IMR-90 (cell line): ENCODE measurements around the gene FTO. TPM values are rescaled to one million over a fixed set of nuclear protein-coding genes. Genes with fewer than 3 reads are reported as not detected.

ENCODE experiments used
- ATAC-seq: fragments of 200-7000 bp; cut with Tn5 transposase; 2 replicates; pipeline ENCODE4 v1.9.1; 2020; ENCODE audit warnings: low read depth, mild to moderate bottlenecking, moderate library complexity
- BruUV-seq: library from RNA; stranded (reverse); fragments of 400-500 nt; replicated peaks from 2 replicates; lab custom pipeline; 2021; lab: Mats Ljungman, UMichigan
- CTCF ChIA-PET: fragments of 300-600 bp; formaldehyde crosslinking; extraction: SDS; loops from one replicate; lab custom pipeline; 2021; ENCODE audit warnings: antibody characterized with exemption; lab: Yijun Ruan, JAX
- POLR2A ChIA-PET: fragments of 300-600 bp; sonication (Branson Sonifier 250); formaldehyde crosslinking; loops from one replicate; lab custom pipeline; 2022; ENCODE audit warnings: antibody characterized with exemption; ENCODE audit not compliant: unreplicated experiment; lab: Charles Lee
- DNase-seq: peaks from one replicate; pipeline ENCODE4 v3.0.0; 2013
- H2AFZ ChIP-seq: replicated peaks from 2 replicates; pipeline ENCODE3; 2013; ENCODE audit warnings: low read length, mild to moderate bottlenecking; ENCODE audit not compliant: poor library complexity
- H2AK5ac ChIP-seq: 2 replicates; pipeline ENCODE4 v1.6.1; 2013; ENCODE audit warnings: low read depth, low read length, inconsistent platforms
- H2AK9ac ChIP-seq: replicated peaks from 2 replicates; pipeline ENCODE3; 2013; ENCODE audit warnings: mild to moderate bottlenecking, low read depth, low read length, moderate library complexity; ENCODE audit not compliant: poor library complexity
- H2BK120ac ChIP-seq: 2 replicates; pipeline ENCODE4 v1.6.1; 2013; ENCODE audit warnings: low read depth, low read length, inconsistent platforms
- H2BK15ac ChIP-seq: 3 replicates; pipeline ENCODE4 v1.6.1; 2013; ENCODE audit warnings: low read depth, low read length, inconsistent platforms
- H2BK20ac ChIP-seq: 2 replicates; pipeline ENCODE4 v1.6.1; 2013; ENCODE audit warnings: low read depth, mild to moderate bottlenecking, inconsistent platforms, low read length, moderate library complexity
- H2BK5ac ChIP-seq: 2 replicates; pipeline ENCODE4 v1.6.1; 2013; ENCODE audit warnings: mild to moderate bottlenecking, low read depth, low read length, inconsistent platforms; ENCODE audit not compliant: poor library complexity, severe bottlenecking
- H3K14ac ChIP-seq: replicated peaks from 2 replicates; pipeline ENCODE4 v1.6.1; 2013; ENCODE audit warnings: low read depth, low read length, inconsistent platforms
- H3K18ac ChIP-seq: 2 replicates; pipeline ENCODE4 v1.6.1; 2013; ENCODE audit warnings: low read depth, low read length, control low read depth
- H3K23ac ChIP-seq: 2 replicates; pipeline ENCODE4 v1.6.1; 2013; ENCODE audit warnings: low read depth, low read length, inconsistent platforms
- H3K27ac ChIP-seq: 2 replicates; pipeline ENCODE4 v1.5.1; 2013; ENCODE audit warnings: mild to moderate bottlenecking, control low read depth, low read length; ENCODE audit not compliant: insufficient read depth
- H3K27me3 ChIP-seq: 2 replicates; pipeline ENCODE4 v1.6.1; 2013; ENCODE audit warnings: low read length; ENCODE audit not compliant: control insufficient read depth, insufficient read depth
- H3K36me3 ChIP-seq: 2 replicates; pipeline ENCODE4 v1.6.1; 2013; ENCODE audit warnings: low read length, mixed read lengths; ENCODE audit not compliant: control insufficient read depth, insufficient read depth
- H3K4ac ChIP-seq: 2 replicates; pipeline ENCODE4 v1.6.1; 2013; ENCODE audit warnings: low read depth, low read length, inconsistent platforms
- H3K4me1 ChIP-seq: 2 replicates; pipeline ENCODE4 v1.6.1; 2013; ENCODE audit warnings: low read length, mixed read lengths; ENCODE audit not compliant: control insufficient read depth, insufficient read depth
- H3K4me2 ChIP-seq: 2 replicates; pipeline ENCODE4 v1.6.1; 2013; ENCODE audit warnings: low read depth, mild to moderate bottlenecking, control low read depth, low read length, moderate library complexity
- H3K4me3 ChIP-seq: 2 replicates; pipeline ENCODE4 v1.5.1; 2013; ENCODE audit warnings: low read depth, mild to moderate bottlenecking, control low read depth, low read length, moderate library complexity; ENCODE audit not compliant: insufficient read depth
- H3K56ac ChIP-seq: 2 replicates; pipeline ENCODE4 v1.6.1; 2013; ENCODE audit warnings: low read length, inconsistent platforms; ENCODE audit not compliant: insufficient read depth; ENCODE audit errors: extremely low read depth
- H3K79me1 ChIP-seq, 2 experiments: 2 replicates each; pipeline ENCODE4 v1.6.1; 2013; ENCODE audit warnings: low read length in 2 of 2, inconsistent platforms in 1 of 2, low read depth in 1 of 2
- H3K9ac ChIP-seq: 2 replicates; pipeline ENCODE4 v1.6.1; 2013; ENCODE audit warnings: low read depth, low read length, control low read depth
- H3K9me1 ChIP-seq: 2 replicates; pipeline ENCODE4 v1.6.1; 2013; ENCODE audit warnings: low read length, inconsistent platforms; ENCODE audit not compliant: insufficient read depth
- H3K9me3 ChIP-seq: 2 replicates; pipeline ENCODE4 v1.6.1; 2013; ENCODE audit warnings: low read length; ENCODE audit not compliant: control insufficient read depth, insufficient read depth
- H4K20me1 ChIP-seq: 2 replicates; pipeline ENCODE4 v1.6.1; 2013; ENCODE audit warnings: low read length, inconsistent platforms; ENCODE audit not compliant: insufficient read depth
- H4K5ac ChIP-seq: 2 replicates; pipeline ENCODE4 v1.6.1; 2013; ENCODE audit warnings: mild to moderate bottlenecking, low read depth, low read length, control low read depth
- H4K8ac ChIP-seq, 2 experiments: 2 replicates each; pipeline ENCODE4 v1.6.1; 2013; ENCODE audit warnings: low read depth in 2 of 2, low read length in 2 of 2, control low read depth in 1 of 2, inconsistent platforms in 1 of 2
- H4K91ac ChIP-seq: 2 replicates; pipeline ENCODE4 v1.6.1; 2013; ENCODE audit warnings: low read depth, low read length, inconsistent platforms; ENCODE audit not compliant: insufficient read depth
- BHLHE40 ChIP-seq: fragments of 150-350 bp; IDR thresholded peaks from 2 replicates; pipeline ENCODE4 v1.6.1; 2016; ENCODE audit warnings: mild to moderate bottlenecking, low read depth, low read length
- CEBPB ChIP-seq: IDR thresholded peaks from 2 replicates; pipeline ENCODE4 v1.6.1; 2012; ENCODE audit warnings: low read depth, low read length, improper control_type of control experiment
- CHD1 ChIP-seq: IDR thresholded peaks from 2 replicates; pipeline ENCODE4 v1.6.1; 2012; ENCODE audit warnings: low read depth, low read length, improper control_type of control experiment
- ELK1 ChIP-seq: fragments of 150-350 bp; IDR thresholded peaks from 2 replicates; pipeline ENCODE4 v1.6.1; 2016; ENCODE audit warnings: low read depth, mild to moderate bottlenecking, low read length, moderate library complexity, borderline replicate concordance
- FOS ChIP-seq: fragments of 150-350 bp; IDR thresholded peaks from 2 replicates; pipeline ENCODE4 v1.6.1; 2016; ENCODE audit warnings: low read depth, low read length
- MAFK ChIP-seq: IDR thresholded peaks from 2 replicates; pipeline ENCODE4 v1.6.1; 2012; ENCODE audit warnings: low read depth, low read length, improper control_type of control experiment
- MXI1 ChIP-seq: IDR thresholded peaks from 2 replicates; pipeline ENCODE4 v1.6.1; 2012; ENCODE audit warnings: low read depth, mild to moderate bottlenecking, low read length, moderate library complexity, borderline replicate concordance
- POLR2A ChIP-seq: IDR thresholded peaks from 2 replicates; pipeline ENCODE4 v1.6.1; 2012; ENCODE audit warnings: mild to moderate bottlenecking, low read depth, low read length
- RCOR1 ChIP-seq: IDR thresholded peaks from 2 replicates; pipeline ENCODE4 v1.6.1; 2012; ENCODE audit warnings: mild to moderate bottlenecking, low read length, improper control_type of control experiment; ENCODE audit not compliant: insufficient replicate concordance
- RFX5 ChIP-seq: IDR thresholded peaks from 2 replicates; pipeline ENCODE4 v1.8.0; 2012; ENCODE audit warnings: low read depth, mild to moderate bottlenecking, low read length, moderate library complexity
- USF2 ChIP-seq: fragments of 150-350 bp; IDR thresholded peaks from 2 replicates; pipeline ENCODE4 v1.6.1; 2017; ENCODE audit warnings: mild to moderate bottlenecking, antibody characterized with exemption, low read length, low read depth
- WGBS, 2 experiments: methylation state at CpG; one replicate each; pipeline versions ENCODE4 v1.1.5 to v1.1.7; 2013; ENCODE audit warnings: missing lambda C conversion rate in 2 of 2; ENCODE audit not compliant: insufficient read length in 1 of 2; ENCODE audit errors: extremely low coverage in 2 of 2; 5-methylcytosine and 5-hydroxymethylcytosine counted together
- dilution Hi-C: fragments of 300-500 bp; cut with HindIII; formaldehyde crosslinking; loops from one replicate; pipeline ENCODE4 v1.14.3; 2018; ENCODE audit warnings: low sequenced_read_pairs; ENCODE audit not compliant: unreplicated experiment
- in situ Hi-C: fragments of 300-500 bp; cut with MboI; formaldehyde crosslinking; loops from 3 replicates; pipeline ENCODE4 v1.14.3; 2019; ENCODE audit warnings: low sequenced_read_pairs, inconsistent platforms, mixed read lengths
- intact Hi-C: fragments of 100-400 bp; cut with micrococcal nuclease; formaldehyde crosslinking; loops from 2 replicates; pipeline ENCODE4 v1.10.0; 2022
- polyA plus RNA-seq, 3 experiments: library from polyadenylated mRNA; depleted of rRNA; stranded (reverse); fragments of >200 nt; gene quantifications; 2 replicates each; pipeline ENCODE4 v1.2.3, GENCODE V29; 2012; ENCODE audit warnings: low replicate concordance in 1 of 3
- total RNA-seq: library from RNA; depleted of rRNA; stranded (reverse); fragments of >200 nt; gene quantifications from 2 replicates; pipeline ENCODE4 v1.2.3, GENCODE V29; 2012
- TF ChIP-seq, protein P1 (sequence below): conservative IDR thresholded peaks from 2 replicates; pipeline ENCODE4 v1.5.1; 2012; ENCODE audit warnings: mild to moderate bottlenecking, low read depth, low read length, improper control_type of control experiment

Gene FTO
- total and polyA plus RNA-seq, 2 of the 4 experiments (the other 2 are of a cell fraction) = 70.3 to 132 TPM

- Histone ChIP-seq H3K79me1 (no peaks in the 10 kb centered on the region), H3K18ac (no peak overlapping the region), H2BK15ac (no peak overlapping the region), H3K4me2 (no peak overlapping the region), H3K27ac (no peak overlapping the region), H3K9ac (no peak overlapping the region), H3K36me3 (peaks cover 3% of the 10 kb centered on the region; the same call in 1 of the 2 replicates), H3K9me3 (no peaks in the 10 kb centered on the region), H2AK5ac (no peak overlapping the region), H3K27me3 (no peaks in the 10 kb centered on the region), H2BK20ac (no peak overlapping the region), H3K23ac (no peak overlapping the region; the same call in 1 of the 2 replicates), H4K8ac (no peak overlapping the region), H3K4me1 (no peaks in the 10 kb centered on the region), H2BK120ac (no peak overlapping the region), H4K20me1 (no peaks in the 10 kb centered on the region; the same call in 1 of the 2 replicates), H2AK9ac (no peak overlapping the region), H4K5ac (no peak overlapping the region), H3K4me3 (no peak overlapping the region), H2AFZ (no peak overlapping the region), H2BK5ac (no peak overlapping the region), H3K14ac (no peak overlapping the region), H4K91ac (no peak overlapping the region), H3K4ac (no peak overlapping the region), H3K9me1 (no peaks in the 10 kb centered on the region), H3K56ac (no peak overlapping the region)
- TF ChIP-seq FOS = no peak
- no peak for TF ChIP-seq POLR2A
- no peak for TF ChIP-seq MXI1
- TF ChIP-seq, protein P1, sequence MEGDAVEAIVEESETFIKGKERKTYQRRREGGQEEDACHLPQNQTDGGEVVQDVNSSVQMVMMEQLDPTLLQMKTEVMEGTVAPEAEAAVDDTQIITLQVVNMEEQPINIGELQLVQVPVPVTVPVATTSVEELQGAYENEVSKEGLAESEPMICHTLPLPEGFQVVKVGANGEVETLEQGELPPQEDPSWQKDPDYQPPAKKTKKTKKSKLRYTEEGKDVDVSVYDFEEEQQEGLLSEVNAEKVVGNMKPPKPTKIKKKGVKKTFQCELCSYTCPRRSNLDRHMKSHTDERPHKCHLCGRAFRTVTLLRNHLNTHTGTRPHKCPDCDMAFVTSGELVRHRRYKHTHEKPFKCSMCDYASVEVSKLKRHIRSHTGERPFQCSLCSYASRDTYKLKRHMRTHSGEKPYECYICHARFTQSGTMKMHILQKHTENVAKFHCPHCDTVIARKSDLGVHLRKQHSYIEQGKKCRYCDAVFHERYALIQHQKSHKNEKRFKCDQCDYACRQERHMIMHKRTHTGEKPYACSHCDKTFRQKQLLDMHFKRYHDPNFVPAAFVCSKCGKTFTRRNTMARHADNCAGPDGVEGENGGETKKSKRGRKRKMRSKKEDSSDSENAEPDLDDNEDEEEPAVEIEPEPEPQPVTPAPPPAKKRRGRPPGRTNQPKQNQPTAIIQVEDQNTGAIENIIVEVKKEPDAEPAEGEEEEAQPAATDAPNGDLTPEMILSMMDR = no peak
- no peak for TF ChIP-seq USF2
- TF ChIP-seq CHD1 = no peak
- no peak for TF ChIP-seq BHLHE40
- no peak for TF ChIP-seq CEBPB
- TF ChIP-seq ELK1 = no peak
- TF ChIP-seq RCOR1 = no peak
- no peak for TF ChIP-seq MAFK
- TF ChIP-seq RFX5 = no peak
- in situ Hi-C loops = no loop called here
- ChIA-PET CTCF (no interaction called here), POLR2A (no interaction called here)
- intact Hi-C loops = no loop called here
- ATAC-seq (peak; percentile 29), DNase-seq (no peak)
- WGBS, 2 experiments = 83% methylated on average over 1 of the region's 16 CpGs; no CpG with 5 or more reads in 1 of the 2 experiments
- dilution Hi-C loops = no loop called here
- BruUV-seq = no TSS peak
Observed at GRCh38 chr16:54110016-54110981, 406.3 kb downstream of the FTO start.
